ENCODE results near the gene MAD1L1. TPM values are rescaled to one million over a fixed set of nuclear protein-coding genes. Genes with fewer than 3 reads are reported as not detected.

Gene MAD1L1
- total and polyA plus RNA-seq, 8 donors = 21.4 to 58.8 (median 22.5) TPM

- TF ChIP-seq, protein P1, sequence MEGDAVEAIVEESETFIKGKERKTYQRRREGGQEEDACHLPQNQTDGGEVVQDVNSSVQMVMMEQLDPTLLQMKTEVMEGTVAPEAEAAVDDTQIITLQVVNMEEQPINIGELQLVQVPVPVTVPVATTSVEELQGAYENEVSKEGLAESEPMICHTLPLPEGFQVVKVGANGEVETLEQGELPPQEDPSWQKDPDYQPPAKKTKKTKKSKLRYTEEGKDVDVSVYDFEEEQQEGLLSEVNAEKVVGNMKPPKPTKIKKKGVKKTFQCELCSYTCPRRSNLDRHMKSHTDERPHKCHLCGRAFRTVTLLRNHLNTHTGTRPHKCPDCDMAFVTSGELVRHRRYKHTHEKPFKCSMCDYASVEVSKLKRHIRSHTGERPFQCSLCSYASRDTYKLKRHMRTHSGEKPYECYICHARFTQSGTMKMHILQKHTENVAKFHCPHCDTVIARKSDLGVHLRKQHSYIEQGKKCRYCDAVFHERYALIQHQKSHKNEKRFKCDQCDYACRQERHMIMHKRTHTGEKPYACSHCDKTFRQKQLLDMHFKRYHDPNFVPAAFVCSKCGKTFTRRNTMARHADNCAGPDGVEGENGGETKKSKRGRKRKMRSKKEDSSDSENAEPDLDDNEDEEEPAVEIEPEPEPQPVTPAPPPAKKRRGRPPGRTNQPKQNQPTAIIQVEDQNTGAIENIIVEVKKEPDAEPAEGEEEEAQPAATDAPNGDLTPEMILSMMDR (IDR thresholded peaks at IDR 0.05) = no peak
- peak in 1 of 4 donors; percentile 72 for DNase-seq
- no peak overlapping the region for H3K27ac ChIP-seq
Observed at GRCh38 chr7:1897076-1897860, 335.5 kb downstream of the MAD1L1 start.

GRCh38 chr7:1895664-1896515, 336.9 kb downstream of the MAD1L1 start:
- H3K9me3 ChIP-seq = no peaks in the 10 kb centered on the region
- peaks cover 0 to 57% of the 10 kb centered on the region in 2 donors for H3K36me3 ChIP-seq
- TF ChIP-seq, protein P1 (IDR thresholded peaks at IDR 0.05) = no peak
- H3K4me3 ChIP-seq = no peak overlapping the region
- no peaks in the 10 kb centered on the region for H3K4me1 ChIP-seq
- intact Hi-C loops (cut with DNase I) = no loop called here
- no peak overlapping the region for H3K27ac ChIP-seq
- DNase-seq = peak in 1 of 4 donors; percentile 77
- no peak for ATAC-seq
- H3K27me3 ChIP-seq = no peaks in the 10 kb centered on the region

More at GRCh38 chr7:1897076-1897860, 335.5 kb downstream of the MAD1L1 start:
- no peak overlapping the region for H3K4me3 ChIP-seq
- H3K4me1 ChIP-seq = no peaks in the 10 kb centered on the region
- intact Hi-C loops (cut with DNase I) = no loop called here
- peaks cover 0 to 52% of the 10 kb centered on the region in 2 donors for H3K36me3 ChIP-seq
- H3K9me3 ChIP-seq = no peaks in the 10 kb centered on the region
- no peak for ATAC-seq
- H3K27me3 ChIP-seq = no peaks in the 10 kb centered on the region

DNA sequence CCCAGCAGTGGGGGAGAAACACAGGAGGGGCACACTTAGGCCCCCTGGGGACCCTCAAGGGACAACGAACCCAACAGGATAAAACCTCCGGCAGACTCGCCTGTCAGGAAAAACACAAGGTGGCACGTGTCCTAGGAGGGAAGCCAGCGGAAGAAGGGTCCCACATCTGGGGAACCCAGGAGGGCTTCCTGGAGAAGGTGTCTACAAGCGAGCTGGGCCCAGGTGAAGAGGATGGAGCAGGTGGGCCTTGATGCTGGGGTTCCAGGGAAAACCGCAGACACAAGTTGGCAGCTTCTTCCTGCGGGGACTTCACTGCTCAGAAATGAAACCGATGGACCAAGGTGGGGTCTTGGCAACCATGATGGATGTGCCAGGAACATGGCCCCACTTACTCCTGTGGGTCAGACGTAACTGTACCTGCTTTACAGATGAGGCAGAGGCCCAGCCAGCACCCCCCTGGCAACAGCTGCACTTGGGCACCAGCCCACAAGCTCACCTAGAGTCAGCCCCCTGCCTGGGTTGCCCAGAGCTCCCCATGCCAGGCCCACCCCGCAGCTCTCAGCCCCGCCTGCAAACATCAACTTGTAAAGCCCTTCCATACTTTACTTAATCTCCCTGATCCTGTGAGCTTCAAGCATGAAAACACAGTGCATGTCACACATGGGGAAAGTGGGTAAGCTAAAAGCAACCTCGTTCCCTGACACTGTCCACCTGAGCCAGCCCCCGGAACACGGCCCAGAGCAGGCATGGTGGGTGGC, 337.7 kb downstream of the MAD1L1 start:
- H3K4me1 ChIP-seq = no peaks in the 10 kb centered on the region
- intact Hi-C loops (cut with DNase I) = no loop called here
- no peak overlapping the region for H3K27ac ChIP-seq
- peak in 1 of 4 donors; percentile 61 for DNase-seq
- H3K9me3 ChIP-seq = no peaks in the 10 kb centered on the region
- no peak overlapping the region for H3K4me3 ChIP-seq
- peaks cover 0 to 57% of the 10 kb centered on the region in 2 donors for H3K36me3 ChIP-seq
- H3K27me3 ChIP-seq = no peaks in the 10 kb centered on the region
- TF ChIP-seq, protein P1 (IDR thresholded peaks at IDR 0.05) = no peak
- ATAC-seq = no peak

- peak in 1 of 4 donors; percentile 47 for DNase-seq
- intact Hi-C loops (cut with DNase I) = no loop called here
- TF ChIP-seq, protein P1 (IDR thresholded peaks at IDR 0.05) = no peak
Observed at GRCh38 chr7:1894313-1894900, 338.3 kb downstream of the MAD1L1 start.

More at GRCh38 chr7:1894313-1894900, 338.3 kb downstream of the MAD1L1 start:
- H3K9me3 ChIP-seq = no peaks in the 10 kb centered on the region
- H3K27me3 ChIP-seq = no peaks in the 10 kb centered on the region
- H3K27ac ChIP-seq = no peak overlapping the region
- no peak for ATAC-seq
- peaks cover 0 to 60% of the 10 kb centered on the region in 2 donors for H3K36me3 ChIP-seq
- H3K4me1 ChIP-seq = no peaks in the 10 kb centered on the region
- no peak overlapping the region for H3K4me3 ChIP-seq

All from left lung (tissue), 10 donors.